Liver (tissue), 9 donors: ENCODE data around the gene ARHGEF39. TPM values are rescaled to one million over a fixed set of nuclear protein-coding genes. Genes with fewer than 3 reads are reported as not detected.
"Not testable (repeated sequence)": the region's sequence is repeated elsewhere in the genome, so short reads cannot be mapped to it uniquely, and the experiment has no call there.

Experiments used
- DNase-seq: peaks from one replicate; pipeline ENCODE4 v3.0.0-alpha.2; 2017; ENCODE audit warnings: low spot score
- H3K27ac ChIP-seq, 2 donors: one replicate each; pipeline ENCODE4 v1.7.0; 2013; ENCODE audit warnings: inconsistent platforms in 2 of 2, low read length in 2 of 2, control low read depth in 1 of 2, low read depth in 1 of 2, mild to moderate bottlenecking in 1 of 2
- H3K27me3 ChIP-seq, 4 donors: one replicate each; pipeline versions ENCODE4 v1.6.1 to v1.7.0; 2013; ENCODE audit warnings: low read length in 3 of 4, inconsistent platforms in 1 of 4, mild to moderate bottlenecking in 1 of 4, moderate library complexity in 1 of 4; ENCODE audit not compliant: control insufficient read depth in 4 of 4, insufficient read depth in 4 of 4
- H3K36me3 ChIP-seq, 4 donors: one replicate each; pipeline versions ENCODE4 v1.6.1 to v1.7.0; 2013; ENCODE audit warnings: low read length in 3 of 4, mild to moderate bottlenecking in 3 of 4, low read depth in 1 of 4, moderate library complexity in 1 of 4; ENCODE audit not compliant: control insufficient read depth in 4 of 4, insufficient read depth in 3 of 4
- H3K4me1 ChIP-seq, 4 donors: one replicate each; pipeline versions ENCODE4 v1.6.1 to v1.7.0; 2013; ENCODE audit warnings: low read length in 3 of 4, mild to moderate bottlenecking in 3 of 4, moderate library complexity in 1 of 4; ENCODE audit not compliant: control insufficient read depth in 4 of 4, insufficient read depth in 4 of 4
- H3K4me3 ChIP-seq, 3 donors: one replicate each; pipeline versions ENCODE4 v1.6.1 to v1.7.0; 2013; ENCODE audit warnings: low read length in 3 of 3, control low read depth in 1 of 3, low read depth in 1 of 3, mild to moderate bottlenecking in 1 of 3
- H3K9ac ChIP-seq, 2 donors: one replicate each; pipeline ENCODE4 v1.7.0; 2013; ENCODE audit warnings: low read length in 2 of 2, mild to moderate bottlenecking in 2 of 2, moderate library complexity in 2 of 2, control low read depth in 1 of 2, low read depth in 1 of 2
- H3K9me3 ChIP-seq, 4 donors: one replicate each; pipeline versions ENCODE4 v1.6.1 to v1.7.0; 2013; ENCODE audit warnings: low read length in 3 of 4; ENCODE audit not compliant: control insufficient read depth in 4 of 4
- ATF3 ChIP-seq: IDR thresholded peaks from 2 replicates; pipeline ENCODE4 v1.6.1; 2016; ENCODE audit warnings: antibody characterized with exemption
- EGR1 ChIP-seq, 2 donors: IDR thresholded peaks; 2 replicates each; pipeline ENCODE4 v1.6.1; 2016 to 2018; ENCODE audit warnings: antibody characterized with exemption in 2 of 2, low read depth in 2 of 2
- FOXA1 ChIP-seq: IDR thresholded peaks from 2 replicates; pipeline ENCODE4 v1.6.1; 2016; ENCODE audit warnings: antibody characterized with exemption
- HNF4A ChIP-seq, 2 donors: conservative IDR thresholded peaks; 2 replicates each; pipeline ENCODE4 v1.6.1; 2016; ENCODE audit warnings: antibody characterized with exemption in 2 of 2, mild to moderate bottlenecking in 2 of 2
- HNF4G ChIP-seq: IDR thresholded peaks from 2 replicates; pipeline ENCODE4 v1.6.1; 2016; ENCODE audit warnings: antibody characterized with exemption
- NR2F2 ChIP-seq: IDR thresholded peaks from 2 replicates; pipeline ENCODE4 v1.6.1; 2016; ENCODE audit warnings: antibody characterized with exemption
- RAD21 ChIP-seq, 2 donors: IDR thresholded peaks; 2 replicates each; pipeline ENCODE4 v1.6.1; 2016; ENCODE audit warnings: antibody characterized with exemption in 2 of 2, mild to moderate bottlenecking in 2 of 2
- REST ChIP-seq: IDR thresholded peaks from 2 replicates; pipeline ENCODE4 v1.6.1; 2016; ENCODE audit warnings: antibody characterized with exemption, mild to moderate bottlenecking
- RXRA ChIP-seq, 2 donors: IDR thresholded peaks; 2 replicates each; pipeline ENCODE4 v1.6.1; 2017 to 2018; ENCODE audit warnings: antibody characterized with exemption in 2 of 2, mild to moderate bottlenecking in 1 of 2
- SP1 ChIP-seq: IDR thresholded peaks from 2 replicates; pipeline ENCODE4 v1.6.1; 2018; ENCODE audit warnings: antibody characterized with exemption, mild to moderate bottlenecking
- TAF1 ChIP-seq: conservative IDR thresholded peaks from 2 replicates; pipeline ENCODE4 v1.6.1; 2016; ENCODE audit warnings: antibody characterized with exemption, mild to moderate bottlenecking
- YY1 ChIP-seq: IDR thresholded peaks from 2 replicates; pipeline ENCODE4 v1.6.1; 2016; ENCODE audit warnings: antibody characterized with exemption, mild to moderate bottlenecking
- WGBS: extraction: QIAGEN DNeasy Blood & Tissue Kit; methylation state at CpG from one replicate; pipeline ENCODE4 v1.1.7; 2013; 5-methylcytosine and 5-hydroxymethylcytosine counted together
- polyA plus RNA-seq, 2 donors: library from polyadenylated mRNA; stranded (reverse) in 1 of 2; unstranded in 1 of 2; fragments of 200-250 nt in 1 of 2; fragments of >200 nt in 1 of 2; fragmentation: Nextera tagmentation in 1 of 2; extraction: Ambion mirVana in 1 of 2; gene quantifications; one replicate each; pipeline versions ENCODE4 v1.2.1 to v1.2.3, GENCODE V29; 2013 to 2015
- total RNA-seq, 2 donors: library from RNA; depleted of rRNA; stranded (reverse); fragments of >200 nt; gene quantifications; one replicate each; pipeline ENCODE4 v1.2.3, GENCODE V29; 2014
- TF ChIP-seq, protein P1 (sequence below): fragments of 150-350 bp; IDR thresholded peaks from 2 replicates; pipeline ENCODE4 v1.5.1; 2017; ENCODE audit warnings: improper control_type of control experiment, low read depth, low read length; ENCODE audit not compliant: missing input control
- donor health status: healthy.
- donor health status: healthy.
- donor health status: healthy.
- donor health status: healthy.
- donor health status: healthy.

ARHGEF39 gene
- total and polyA plus RNA-seq, 4 donors = under 0.01 to 7.4 (median 0.74) TPM

- peaks cover 0 to 8% (median 2%) of the 10 kb centered on the region in 4 donors for H3K4me1 ChIP-seq
Observed at GRCh38 chr9:35646533-35647265, 18.3 kb downstream of the ARHGEF39 start.

DNA sequence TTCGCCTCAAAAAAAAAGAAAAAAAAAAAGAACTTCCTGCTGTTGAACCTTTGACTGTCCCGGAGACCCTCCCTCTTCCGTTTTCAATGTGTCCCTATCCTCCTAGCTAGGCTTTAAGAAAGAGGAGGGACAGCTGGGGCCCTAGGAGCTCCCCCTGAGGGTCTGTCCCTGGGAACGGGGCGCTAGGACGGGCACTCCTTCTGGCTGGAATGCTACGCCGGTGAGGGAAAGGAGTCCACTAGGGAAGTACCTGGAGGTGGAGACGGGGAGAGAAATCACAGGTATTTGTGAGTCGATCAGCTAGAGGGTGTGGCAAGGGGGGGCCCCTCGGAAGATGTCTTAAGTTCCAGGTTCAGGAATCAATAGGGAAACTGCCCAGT is 18.9 kb downstream of the ARHGEF39 start:
- H3K27me3 ChIP-seq = no peaks in the 10 kb centered on the region
- peak overlapping the region; percentile 70 to 82 for H3K27ac ChIP-seq
- H3K4me1 ChIP-seq = peaks cover 0 to 8% (median 2%) of the 10 kb centered on the region in 4 donors
- TF ChIP-seq TAF1 (peak; percentile 17), NR2F2 (no peak)
- peak overlapping the region; percentile 83 to 91 for H3K9ac ChIP-seq
- peak; percentile 53 for DNase-seq
- peak overlapping the region; percentile 36 to 74 (median 52) for H3K4me3 ChIP-seq
- H3K9me3 ChIP-seq = no peaks in the 10 kb centered on the region
- no peaks in the 10 kb centered on the region for H3K36me3 ChIP-seq
- 12% methylated on average over 11 of the region's 11 CpGs for WGBS

More at GRCh38 chr9:35646533-35647265, 18.3 kb downstream of the ARHGEF39 start:
- TF ChIP-seq YY1 (peak; percentile 60), NR2F2 (no peak), TAF1 (peak; percentile 24), RAD21 (IDR thresholded peaks at IDR 0.05) (peak; percentile 88 to 90)
- TF ChIP-seq, protein P1, sequence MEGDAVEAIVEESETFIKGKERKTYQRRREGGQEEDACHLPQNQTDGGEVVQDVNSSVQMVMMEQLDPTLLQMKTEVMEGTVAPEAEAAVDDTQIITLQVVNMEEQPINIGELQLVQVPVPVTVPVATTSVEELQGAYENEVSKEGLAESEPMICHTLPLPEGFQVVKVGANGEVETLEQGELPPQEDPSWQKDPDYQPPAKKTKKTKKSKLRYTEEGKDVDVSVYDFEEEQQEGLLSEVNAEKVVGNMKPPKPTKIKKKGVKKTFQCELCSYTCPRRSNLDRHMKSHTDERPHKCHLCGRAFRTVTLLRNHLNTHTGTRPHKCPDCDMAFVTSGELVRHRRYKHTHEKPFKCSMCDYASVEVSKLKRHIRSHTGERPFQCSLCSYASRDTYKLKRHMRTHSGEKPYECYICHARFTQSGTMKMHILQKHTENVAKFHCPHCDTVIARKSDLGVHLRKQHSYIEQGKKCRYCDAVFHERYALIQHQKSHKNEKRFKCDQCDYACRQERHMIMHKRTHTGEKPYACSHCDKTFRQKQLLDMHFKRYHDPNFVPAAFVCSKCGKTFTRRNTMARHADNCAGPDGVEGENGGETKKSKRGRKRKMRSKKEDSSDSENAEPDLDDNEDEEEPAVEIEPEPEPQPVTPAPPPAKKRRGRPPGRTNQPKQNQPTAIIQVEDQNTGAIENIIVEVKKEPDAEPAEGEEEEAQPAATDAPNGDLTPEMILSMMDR = peak; percentile 93
- Histone ChIP-seq H3K4me3 (peak overlapping the region; percentile 36 to 74 (median 52)), H3K27ac (peak overlapping the region; percentile 70 to 82), H3K36me3 (no peaks in the 10 kb centered on the region), H3K27me3 (no peaks in the 10 kb centered on the region), H3K9ac (peak overlapping the region; percentile 83 to 91), H3K9me3 (no peaks in the 10 kb centered on the region)
- DNase-seq = peak; percentile 93
- under 1% methylated on average over 58 of the region's 58 CpGs for WGBS

- 54% methylated on average over 10 of the region's 10 CpGs for WGBS
- DNase-seq, H3K9me3 ChIP-seq, H3K36me3 ChIP-seq, H3K27me3 ChIP-seq, H3K4me1 ChIP-seq, H3K4me3 ChIP-seq: not testable (repeated sequence)
- Histone ChIP-seq H3K9ac (peak overlapping the region in 1 of 2 donors; percentile 83), H3K27ac (peak overlapping the region in 1 of 2 donors; percentile 82)
Observed at GRCh38 chr9:35645736-35646135, 19.3 kb downstream of the ARHGEF39 start.

DNA sequence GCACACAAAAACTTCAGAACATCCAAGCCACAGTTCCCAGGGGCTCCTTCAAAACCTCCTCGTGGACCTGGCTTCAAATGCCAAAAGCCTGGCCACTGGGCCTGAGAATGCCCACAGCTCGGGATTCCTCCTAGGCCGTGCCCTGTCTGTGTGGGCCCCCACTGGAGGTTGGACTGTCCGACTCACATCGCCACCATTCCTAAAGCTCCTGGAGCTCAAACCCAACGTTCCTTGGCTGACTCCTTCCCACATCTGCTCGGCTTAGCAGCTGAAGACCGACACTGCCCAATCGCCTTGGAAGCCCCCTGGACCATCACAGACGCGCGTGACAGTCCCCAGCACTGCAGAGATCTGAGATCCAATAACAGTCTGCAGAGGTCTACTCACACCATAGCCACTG is 21.9 kb downstream of the ARHGEF39 start:
- H3K4me1 ChIP-seq = peaks cover 0 to 8% (median 2%) of the 10 kb centered on the region in 4 donors
- H3K27me3 ChIP-seq = no peaks in the 10 kb centered on the region
- H3K9ac ChIP-seq = no peak overlapping the region
- H3K27ac ChIP-seq = no peak overlapping the region
- H3K36me3 ChIP-seq = no peaks in the 10 kb centered on the region
- TF ChIP-seq, protein P1 = no peak
- TF ChIP-seq NR2F2 (no peak), HNF4G (no peak), REST (no peak), SP1 (no peak), FOXA1 (no peak), RXRA (IDR thresholded peaks at IDR 0.05) (no peak), ATF3 (no peak), HNF4A (conservative IDR thresholded peaks at IDR 0.05) (no peak), TAF1 (no peak), EGR1 (IDR thresholded peaks at IDR 0.05; ENCODE audit: low read depth in 2 of 2) (no peak)
- H3K9me3 ChIP-seq = no peaks in the 10 kb centered on the region
- WGBS = 95% methylated on average over 12 of the region's 12 CpGs
- H3K4me3 ChIP-seq = no peak overlapping the region
- DNase-seq = no peak
